GF-D8 (cell line): ENCODE measurements around the gene TBX4.

Source experiments
- DNase-seq: peaks from one replicate; lab custom pipeline; 2025; lab: John Stamatoyannopoulos, UW

TBX4 gene

GRCh38 chr17:61465550-61466237, 13.5 kb downstream of the TBX4 start:
- DNase-seq: no peak

DNA sequence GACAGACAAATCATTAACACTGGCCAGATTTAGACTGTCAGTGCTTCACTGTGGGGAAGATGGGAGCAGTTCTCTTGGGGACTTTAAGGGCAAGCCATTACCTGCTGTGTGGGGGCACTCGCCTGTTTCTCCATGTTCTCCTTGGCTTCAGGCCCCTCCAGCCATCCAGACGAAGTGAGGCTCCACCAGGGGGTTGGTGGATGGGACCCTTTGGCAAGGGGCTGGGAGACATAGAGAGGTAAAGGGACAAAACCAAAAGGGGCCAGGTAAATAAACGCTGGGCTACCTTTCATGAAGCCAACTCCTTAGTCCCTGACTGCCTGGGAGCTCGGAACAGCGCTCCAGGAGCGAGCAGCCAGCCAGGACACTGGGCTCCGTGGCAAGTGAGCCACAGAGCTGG, 14.0 kb downstream of the TBX4 start:
- DNase-seq: no peak

GRCh38 chr17:61467416-61468262, 15.4 kb downstream of the TBX4 start:
- no peak for DNase-seq

GRCh38 chr17:61468263-61468907, 16.2 kb downstream of the TBX4 start:
- no peak for DNase-seq

- DNase-seq: no peak
Measured at GRCh38 chr17:61469474-61469873, 17.3 kb downstream of the TBX4 start.

GRCh38 chr17:61469949-61470348, 17.7 kb downstream of the TBX4 start:
- DNase-seq: no peak

GRCh38 chr17:61470530-61471136, 18.4 kb downstream of the TBX4 start:
- no peak for DNase-seq

DNA sequence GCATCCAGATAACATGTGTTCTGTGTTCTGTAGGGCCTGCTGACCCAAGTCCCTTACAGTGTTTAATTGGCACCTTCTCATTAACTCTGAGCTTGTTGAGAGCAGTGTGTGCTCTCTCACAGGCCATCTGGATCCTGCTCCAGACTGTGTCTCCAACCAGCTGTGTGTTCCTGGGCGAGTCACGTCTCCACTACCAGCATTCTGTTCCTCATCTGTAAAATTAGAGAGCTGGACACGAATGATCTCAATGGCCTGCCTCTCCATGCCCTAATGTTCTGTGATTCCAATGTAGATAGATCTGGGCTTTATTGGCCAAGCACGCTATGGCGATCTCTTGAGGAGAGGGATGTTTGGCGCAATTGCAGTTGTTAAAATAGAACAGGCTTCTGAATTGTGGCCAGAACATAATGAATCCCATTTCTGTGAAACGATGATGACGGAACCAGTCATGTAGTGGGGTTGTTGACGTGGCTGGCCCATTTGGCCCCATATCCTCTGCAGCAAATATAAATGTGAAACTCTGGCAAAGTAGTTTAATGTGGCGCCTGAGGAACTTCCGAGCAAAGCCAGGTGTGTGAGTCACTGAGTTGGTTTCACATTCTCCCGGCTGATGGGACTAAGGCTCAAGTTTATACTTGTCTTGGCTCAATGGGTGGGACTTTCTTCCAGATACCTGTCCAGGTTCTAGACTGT, 22.2 kb downstream of the TBX4 start:
- no peak for DNase-seq

DNA sequence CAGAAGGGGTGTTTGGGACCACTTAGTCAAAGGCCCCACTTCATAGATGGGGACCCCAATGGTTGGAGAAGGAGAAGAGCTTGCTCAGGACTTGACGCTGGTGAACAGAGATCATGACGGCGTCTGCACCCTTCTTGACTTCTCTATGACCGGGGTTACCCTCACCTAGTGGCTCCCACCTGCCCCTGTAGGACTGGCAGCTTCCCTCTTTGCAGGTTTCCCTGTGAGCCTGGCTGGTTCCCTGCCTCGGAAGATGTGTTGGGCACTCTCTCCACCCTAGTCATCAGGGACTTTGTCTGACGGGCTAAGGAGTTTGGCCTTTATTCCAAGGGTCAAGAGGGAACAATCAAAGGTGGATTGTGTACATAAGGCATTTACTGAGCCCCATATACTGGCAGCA, 22.7 kb downstream of the TBX4 start:
- DNase-seq: no peak

DNA sequence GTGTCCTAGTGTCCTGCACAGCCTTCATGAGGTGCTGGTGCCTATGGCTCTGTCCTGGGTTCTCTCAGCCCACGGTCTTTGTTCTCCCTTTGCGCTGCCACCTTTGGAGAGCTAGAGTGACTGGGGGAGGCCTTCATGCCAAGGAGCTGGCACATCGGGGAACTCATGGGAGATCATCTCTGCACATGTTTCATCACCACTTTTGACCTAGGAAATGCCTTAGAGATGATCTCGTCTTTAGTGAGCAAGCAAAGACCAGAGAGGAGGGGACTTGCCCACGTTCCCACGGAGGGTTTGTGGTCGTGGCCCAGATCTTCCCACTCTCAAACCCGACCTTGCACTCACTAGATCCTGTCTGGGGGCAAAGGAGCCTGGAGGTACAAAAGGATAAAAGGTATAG, 23.5 kb downstream of the TBX4 start:
- no peak for DNase-seq

DNA sequence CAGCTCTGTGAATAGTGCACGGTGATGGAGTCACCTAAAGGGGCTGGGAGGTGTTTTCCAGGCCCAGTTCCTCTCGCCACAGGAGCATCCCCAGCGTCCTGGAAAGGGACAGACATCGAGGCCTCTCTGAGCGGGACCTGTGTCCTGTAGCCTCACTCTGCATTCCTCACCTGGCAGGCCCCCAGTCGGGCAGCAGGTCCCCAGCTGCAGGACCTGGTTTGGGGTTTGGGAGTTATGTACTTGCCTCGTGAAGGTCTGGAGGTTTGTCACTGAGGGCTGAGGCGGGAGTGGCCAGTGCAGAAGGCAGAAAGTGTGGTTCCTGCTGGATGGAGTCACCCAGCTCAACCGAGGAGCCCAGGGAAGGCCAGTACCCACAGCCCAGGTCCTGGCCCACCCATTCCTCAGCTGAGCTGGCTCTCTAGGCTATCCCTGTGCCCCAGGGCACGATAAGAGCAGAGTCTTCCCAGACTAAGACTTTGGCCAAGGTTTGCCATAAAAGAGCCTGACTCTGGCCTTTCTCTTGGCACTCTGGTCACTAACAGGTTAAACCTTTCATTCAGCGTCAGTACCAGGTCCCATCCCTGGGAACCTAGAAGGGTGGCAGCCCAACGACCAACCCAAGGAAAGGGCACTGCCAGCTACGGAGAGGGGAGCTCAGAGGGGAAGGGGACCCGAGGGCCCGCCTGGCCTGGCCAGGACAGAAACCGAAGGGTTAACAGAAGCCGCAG, 24.4 kb downstream of the TBX4 start:
- DNase-seq: no peak

DNA sequence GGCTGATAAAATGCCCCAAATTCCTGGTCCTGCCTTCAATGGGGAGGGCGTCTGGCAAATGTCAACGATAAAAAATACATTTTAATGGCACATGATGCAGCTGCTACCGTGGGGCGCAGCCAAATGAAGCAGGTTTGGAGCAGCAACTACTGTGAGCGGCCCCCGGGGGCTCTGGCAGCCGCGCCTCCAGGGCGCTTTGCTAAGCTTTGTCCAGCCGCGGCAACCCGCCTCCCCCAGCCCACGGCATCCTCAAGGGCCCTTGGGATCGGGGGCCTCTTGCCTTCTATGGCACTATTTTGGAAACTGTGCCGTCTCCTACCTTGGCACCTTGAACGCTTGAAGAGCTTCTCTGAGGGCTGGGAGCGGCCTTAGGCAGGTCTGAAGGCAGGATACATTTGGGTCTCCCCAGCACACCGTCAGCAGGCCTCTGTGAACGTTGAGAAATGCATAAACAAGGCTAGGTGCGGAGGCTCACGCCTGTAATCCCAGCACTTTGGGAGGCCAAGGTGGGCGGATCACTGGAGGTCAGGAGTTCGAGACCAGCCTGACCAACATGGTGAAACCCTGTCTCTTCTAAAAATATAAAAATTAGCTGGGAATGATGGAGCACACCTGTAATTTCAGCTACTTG, 25.1 kb downstream of the TBX4 start:
- DNase-seq: no peak

GRCh38 chr17:61478026-61478789, 26.0 kb downstream of the TBX4 start:
- no peak for DNase-seq

DNA sequence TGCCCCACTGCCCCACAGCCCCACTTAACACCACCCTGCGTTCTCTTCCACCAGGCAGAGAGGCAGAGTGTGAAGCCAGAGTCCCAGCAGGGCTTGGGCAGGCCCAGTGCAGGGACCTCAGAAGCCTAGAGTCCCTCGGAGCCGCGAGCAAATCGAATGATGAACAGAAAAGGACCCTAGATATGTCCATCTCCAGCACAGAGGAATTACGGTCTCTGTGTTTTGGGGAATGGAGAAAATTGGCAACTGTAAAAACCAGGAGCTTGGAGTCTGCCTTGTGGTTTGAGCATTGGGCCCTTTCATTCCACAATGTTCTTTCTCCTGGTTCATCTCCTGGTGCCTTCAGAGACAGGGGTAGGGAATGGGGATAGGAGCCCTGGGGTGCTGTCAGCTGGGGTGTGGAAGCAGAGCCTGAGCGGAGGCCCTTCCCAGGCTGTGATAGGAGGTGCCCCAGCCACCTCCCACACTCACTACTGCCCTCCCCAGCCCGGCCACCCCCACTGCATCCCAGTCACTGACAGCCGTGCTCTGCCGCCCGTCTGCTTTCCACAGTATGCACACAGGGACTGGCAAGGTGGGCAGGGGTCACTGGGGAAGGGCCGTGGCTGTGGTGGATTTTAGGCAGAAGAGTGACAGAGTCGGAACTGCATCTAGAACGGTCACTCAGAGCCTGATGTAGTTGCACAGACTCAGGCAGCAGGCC, 26.7 kb downstream of the TBX4 start:
- no peak for DNase-seq

GRCh38 chr17:61479493-61480413, 27.5 kb downstream of the TBX4 start:
- no peak for DNase-seq

DNA sequence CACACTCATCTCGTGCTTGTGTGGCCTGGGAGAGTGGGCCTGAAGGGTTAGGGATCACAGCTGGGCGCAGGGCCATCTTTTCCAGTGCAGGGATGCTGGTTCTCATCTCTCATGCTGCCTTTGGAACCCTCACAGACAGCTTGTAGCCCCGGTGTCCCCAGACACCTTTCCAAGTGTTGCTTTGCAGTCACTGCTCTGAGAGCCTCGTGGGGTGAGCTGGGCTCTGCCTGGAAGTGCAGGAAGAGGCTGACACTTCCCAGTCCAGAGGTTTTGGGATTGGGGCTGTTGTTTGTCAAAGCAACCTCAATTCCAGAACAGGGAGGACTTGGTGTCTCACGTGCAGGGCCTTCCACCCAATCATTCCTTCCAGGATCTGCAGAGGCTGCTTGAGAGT, 28.2 kb downstream of the TBX4 start:
- DNase-seq: no peak

DNA sequence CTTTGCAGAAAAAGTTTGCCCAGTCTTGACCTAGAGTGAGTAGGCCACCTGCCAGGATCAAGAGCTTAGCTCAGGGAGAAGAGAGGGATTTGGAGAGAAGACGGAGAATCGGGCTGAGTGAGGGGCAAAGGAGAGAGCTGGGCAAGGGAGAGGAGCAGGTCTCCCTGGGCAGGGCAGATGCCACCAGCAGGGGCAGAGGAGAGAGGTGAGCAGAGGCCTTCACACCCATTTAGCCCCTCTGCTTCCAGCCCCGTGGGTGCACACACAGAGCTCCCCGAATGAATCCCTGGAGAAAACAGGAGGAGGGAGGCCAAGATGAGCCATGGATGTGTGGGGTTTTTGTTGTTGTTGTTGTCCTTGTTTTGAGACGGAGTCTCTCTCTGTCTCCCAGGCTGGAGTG, 29.2 kb downstream of the TBX4 start:
- no peak for DNase-seq

DNA sequence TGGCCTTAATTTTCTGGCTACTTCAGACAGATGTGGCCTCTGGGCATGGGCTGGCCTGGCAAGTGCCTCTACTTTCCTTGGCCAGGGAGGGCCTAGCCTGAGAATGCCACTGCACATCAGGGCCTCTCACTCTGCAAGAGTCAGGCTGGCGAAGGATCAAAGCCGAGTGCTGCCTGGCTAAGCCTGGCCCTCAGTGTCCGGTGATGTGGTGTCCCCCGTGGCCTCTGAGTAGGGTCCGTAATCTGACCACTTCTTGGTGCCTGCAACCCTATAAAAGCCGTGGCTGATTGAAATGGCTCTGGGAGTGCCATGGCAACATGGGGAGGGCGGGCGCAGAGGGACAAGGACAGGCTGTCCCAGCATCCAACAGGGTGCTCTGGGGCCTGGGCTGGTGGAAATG, 30.2 kb downstream of the TBX4 start:
- no peak for DNase-seq

DNA sequence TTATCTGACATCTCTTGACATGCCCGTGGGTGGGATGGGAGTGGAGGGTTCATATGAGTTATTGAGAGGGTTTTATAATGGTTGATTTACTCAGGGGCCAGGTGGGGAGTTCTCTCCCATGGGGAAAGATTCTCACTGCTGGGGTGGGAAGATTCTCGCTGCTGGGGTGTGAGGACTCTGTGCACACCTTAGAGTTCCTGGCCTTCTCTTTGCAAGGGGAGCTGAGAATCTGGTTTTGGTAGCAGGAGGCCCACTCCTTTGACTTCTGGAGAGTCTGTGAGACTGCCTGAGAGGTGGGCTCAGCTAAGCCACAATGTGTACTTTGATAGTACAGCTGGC, 31.5 kb downstream of the TBX4 start:
- DNase-seq: no peak
